ENCODE results near the gene GRIN1. TPM values are rescaled to one million over a fixed set of nuclear protein-coding genes. Genes with fewer than 3 reads are reported as not detected.

GRIN1 gene
- total and polyA plus RNA-seq, 10 of the 15 experiments (the other 5 are each of a cell fraction or from before 2014, with no cell fraction given) = 0.05 to 0.10 (median 0.06) TPM; not detected in 6

- RAD21 ChIA-PET (ENCODE audit: unreplicated experiment) = no interaction called here
- Histone ChIP-seq H3K4me2 (ENCODE audit: control insufficient read depth, insufficient read depth) (no peak overlapping the region), H4K20me1 (ENCODE audit: control insufficient read depth, insufficient read depth) (no peaks in the 10 kb centered on the region), H3K9me3 (replicated peaks; ENCODE audit: control insufficient read depth, insufficient read depth, low read length) (no peaks in the 10 kb centered on the region), H3K27ac (ENCODE audit: control insufficient read depth, insufficient read depth) (no peak overlapping the region), H3K36me3 (ENCODE audit: control insufficient read depth in 2 of 2, insufficient read depth in 2 of 2, low read length in 1 of 2) (peaks cover 7 to 38% of the 10 kb centered on the region in 2 experiments), H2AFZ (ENCODE audit: control insufficient read depth, low read depth, low read length) (no peak overlapping the region), H3K4me1 (ENCODE audit: control insufficient read depth, insufficient read depth, low read length) (peaks cover 3% of the 10 kb centered on the region; the same call in 1 of the 2 replicates), H3K79me2 (ENCODE audit: control insufficient read depth, insufficient read depth, low read length) (peaks cover 2% of the 10 kb centered on the region), H3K4me3 (no peak overlapping the region), H3K27me3 (replicated peaks in 1 of 2; ENCODE audit: control insufficient read depth in 2 of 2, insufficient read depth in 2 of 2, low read length in 1 of 2) (no peaks in the 10 kb centered on the region), H3K9ac (ENCODE audit: control insufficient read depth, insufficient read depth, low read length) (no peak overlapping the region)
- ATAC-seq (no peak), FAIRE-seq (no peak), DNase-seq (ENCODE audit: low read depth, low spot score) (no peak)
- in situ Hi-C loops (cut with MboI) = no loop called here
- no TSS peak for BruUV-seq (replicated peaks)
- WGBS (ENCODE audit: insufficient coverage, insufficient replicate concordance, low lambda C conversion rate, missing lambda C conversion rate) = 96% methylated on average over 33 of the region's 35 CpGs
- POLR2A ChIA-PET = interaction anchor here (0.7 kb wide), 1 partner anchor 41 kb away, joined by 4 read pairs; no protein-coding TSS in a partner anchor
- SMC1A ChIA-PET (ENCODE audit: uncharacterized antibody, unreplicated experiment) = no interaction called here
- TF ChIP-seq TCF12 (IDR thresholded peaks at IDR 0.05; ENCODE audit: low read depth, low read length) (no peak), USF2 (IDR thresholded peaks at IDR 0.05; ENCODE audit: borderline replicate concordance, low read depth, low read length) (no peak)
- intact Hi-C loops (cut with micrococcal nuclease; ENCODE audit: unreplicated experiment) = no loop called here
- CTCF ChIA-PET = no interaction called here
Measured at GRCh38 chr9:137111788-137112563, 27.0 kb upstream of the GRIN1 start.

GRCh38 chr9:137112564-137113384, 26.2 kb upstream of the GRIN1 start:
- H3K36me3 ChIP-seq (ENCODE audit: control insufficient read depth in 2 of 2, insufficient read depth in 2 of 2, low read length in 1 of 2) = peaks cover 7 to 31% of the 10 kb centered on the region in 2 experiments
- ChIA-PET CTCF (no interaction called here), POLR2A (interaction anchor here (0.7 kb wide), 1 partner anchor 41 kb away, joined by 4 read pairs; no protein-coding TSS in a partner anchor), RAD21 (ENCODE audit: unreplicated experiment) (no interaction called here), SMC1A (ENCODE audit: uncharacterized antibody, unreplicated experiment) (no interaction called here)
- BruUV-seq (replicated peaks) = no TSS peak
- peaks cover 3% of the 10 kb centered on the region; the same call in 1 of the 2 replicates for H3K4me1 ChIP-seq (ENCODE audit: control insufficient read depth, insufficient read depth, low read length)
- H3K27me3 ChIP-seq (replicated peaks in 1 of 2; ENCODE audit: control insufficient read depth in 2 of 2, insufficient read depth in 2 of 2, low read length in 1 of 2) = no peaks in the 10 kb centered on the region
- H4K20me1 ChIP-seq (ENCODE audit: control insufficient read depth, insufficient read depth) = no peaks in the 10 kb centered on the region
- TF ChIP-seq CBX5 (IDR thresholded peaks at IDR 0.05; ENCODE audit: low read depth) (no peak), POLR2A (IDR thresholded peaks at IDR 0.05; ENCODE audit: low read depth, low read length) (0 out of 2 replicates have a peak, but pooled peaks have one; percentile 12), SMARCA5 (IDR thresholded peaks at IDR 0.05) (no peak), NR2F1 (conservative IDR thresholded peaks at IDR 0.05) (no peak)
- no peak overlapping the region for H3K9ac ChIP-seq (ENCODE audit: control insufficient read depth, insufficient read depth, low read length)
- ATAC-seq (no peak), DNase-seq (ENCODE audit: low read depth, low spot score) (no peak), FAIRE-seq (no peak)
- in situ Hi-C loops (cut with MboI) (no loop called here), intact Hi-C loops (cut with micrococcal nuclease; ENCODE audit: unreplicated experiment) (no loop called here)
- H3K79me2 ChIP-seq (ENCODE audit: control insufficient read depth, insufficient read depth, low read length) = peaks cover 2% of the 10 kb centered on the region
- H3K4me2 ChIP-seq (ENCODE audit: control insufficient read depth, insufficient read depth) = peak overlapping the region; percentile 4; the same call in 1 of the 2 replicates
- peak overlapping the region; percentile 70; the same call in 1 of the 2 replicates for H3K4me3 ChIP-seq
- 97% methylated on average over 38 of the region's 42 CpGs for WGBS (ENCODE audit: insufficient coverage, insufficient replicate concordance, low lambda C conversion rate, missing lambda C conversion rate)
- H3K27ac ChIP-seq (ENCODE audit: control insufficient read depth, insufficient read depth) = no peak overlapping the region
- H2AFZ ChIP-seq (ENCODE audit: control insufficient read depth, low read depth, low read length) = no peak overlapping the region
- H3K9me3 ChIP-seq (replicated peaks; ENCODE audit: control insufficient read depth, insufficient read depth, low read length) = no peaks in the 10 kb centered on the region
